DND-41 (cell line): ENCODE measurements around the gene MPP2.
A peak's percentile ranks its signal among the peaks of the same experiment; 100 is the strongest.

Experiments used
- ATAC-seq: fragments of 200-7000 bp; cut with Tn5 transposase; 3 replicates; pipeline ENCODE4 v1.9.1; 2021; ENCODE audit warnings: low read depth; ENCODE audit not compliant: insufficient read depth
- DNase-seq: peaks from one replicate; pipeline ENCODE4 v3.0.0-alpha.2; 2020
- H2AFZ ChIP-seq: 2 replicates; pipeline ENCODE4 v1.6.0; 2012; ENCODE audit warnings: low read depth, low read length
- H3K27ac ChIP-seq: 2 replicates; pipeline ENCODE4 v1.5.1; 2012; ENCODE audit warnings: low read length, inconsistent platforms
- H3K27me3 ChIP-seq: fragments of 200-600 bp; sonication (generic); 2 replicates; pipeline ENCODE4 v1.6.0; 2012; ENCODE audit warnings: low read length, mild to moderate bottlenecking, inconsistent platforms; ENCODE audit not compliant: insufficient read depth, poor library complexity
- H3K36me3 ChIP-seq: 2 replicates; pipeline ENCODE4 v1.5.1; 2012; ENCODE audit warnings: low read length, inconsistent platforms; ENCODE audit not compliant: insufficient read depth
- H3K4me1 ChIP-seq: 2 replicates; pipeline ENCODE4 v1.5.1; 2012; ENCODE audit warnings: mild to moderate bottlenecking, low read length; ENCODE audit not compliant: insufficient read depth
- H3K4me2 ChIP-seq: 2 replicates; pipeline ENCODE4 v1.6.0; 2012; ENCODE audit warnings: mild to moderate bottlenecking, moderate library complexity, low read length, inconsistent platforms; ENCODE audit not compliant: insufficient read depth
- H3K4me3 ChIP-seq, 2 experiments: fragments of 200-600 bp in 1 of 2; shearing (Covaris generic) in 1 of 2; 2 replicates each; pipeline ENCODE4 v1.5.1; 2012 to 2016; ENCODE audit warnings: inconsistent platforms in 2 of 2, low read length in 2 of 2, mild to moderate bottlenecking in 2 of 2, low read depth in 1 of 2, moderate library complexity in 1 of 2
- H3K79me2 ChIP-seq: 2 replicates; pipeline ENCODE4 v1.6.0; 2012; ENCODE audit warnings: low read length, inconsistent platforms; ENCODE audit not compliant: insufficient read depth
- H3K9ac ChIP-seq: 2 replicates; pipeline ENCODE4 v1.6.0; 2012; ENCODE audit warnings: low read depth, mild to moderate bottlenecking, inconsistent platforms, low read length, moderate library complexity
- H3K9me3 ChIP-seq: 2 replicates; pipeline ENCODE4 v1.5.1; 2012; ENCODE audit warnings: low read length, moderate library complexity, mild to moderate bottlenecking, inconsistent platforms; ENCODE audit not compliant: insufficient read depth, severe bottlenecking
- H4K20me1 ChIP-seq: 2 replicates; pipeline ENCODE4 v1.6.0; 2012; ENCODE audit warnings: low read length; ENCODE audit not compliant: insufficient read depth
- EZH2 ChIP-seq: IDR thresholded peaks from 3 replicates; pipeline ENCODE4 v1.6.1; 2012; ENCODE audit warnings: borderline replicate concordance, low read depth, mild to moderate bottlenecking, moderate library complexity, low read length, inconsistent platforms; ENCODE audit not compliant: severe bottlenecking
- TF ChIP-seq, protein P1 (sequence below): IDR thresholded peaks from 2 replicates; pipeline ENCODE4 v1.5.1; 2012; ENCODE audit warnings: borderline replicate concordance, low read length, moderate library complexity, mild to moderate bottlenecking; ENCODE audit not compliant: poor library complexity, severe bottlenecking; ENCODE audit errors: extremely low read depth

MPP2 gene

DNA sequence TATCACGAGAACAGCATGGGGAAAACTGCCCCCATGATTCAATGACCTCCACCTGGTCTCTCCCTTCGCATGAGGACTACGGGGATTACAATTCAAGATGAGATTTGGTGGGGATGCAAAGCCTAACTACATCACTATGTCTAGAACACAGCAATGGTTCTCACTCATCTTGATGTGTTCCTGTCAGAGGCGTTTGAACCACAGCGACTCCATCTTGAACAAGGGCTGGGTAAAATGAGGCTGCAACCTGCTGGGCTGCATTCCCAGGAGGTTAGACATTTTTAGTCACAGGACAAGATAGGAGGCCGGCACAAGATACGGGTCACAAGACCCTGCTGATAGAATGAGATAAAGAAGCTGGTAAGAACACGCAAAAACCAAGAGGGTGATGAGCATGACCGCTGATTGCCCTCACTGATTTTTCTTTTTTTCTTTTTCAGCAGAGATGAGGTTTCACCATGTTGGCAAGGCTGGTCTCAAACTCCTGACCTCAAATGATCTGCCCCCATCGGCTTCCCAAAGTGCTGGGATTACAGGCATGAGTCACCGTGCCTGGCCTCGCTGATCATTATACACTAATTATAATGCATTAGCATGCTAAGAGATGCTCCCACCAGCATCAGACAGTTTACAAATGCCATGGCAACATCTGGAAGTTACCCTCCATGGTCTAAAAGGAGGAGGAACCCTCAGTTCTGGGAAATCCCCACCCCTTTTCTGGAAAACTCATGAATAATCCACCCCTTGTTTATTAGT lies 37.9 kb upstream of the MPP2 start:
- ATAC-seq: no peak
- no peaks in the 10 kb centered on the region for H3K79me2 ChIP-seq
- no peak overlapping the region for H2AFZ ChIP-seq
- H3K4me3 ChIP-seq: no peak overlapping the region
- H4K20me1 ChIP-seq: peaks cover 4% of the 10 kb centered on the region; the same call in 1 of the 2 replicates
- H3K27ac ChIP-seq: no peak overlapping the region
- no peak overlapping the region for H3K9ac ChIP-seq
- H3K27me3 ChIP-seq: no peaks in the 10 kb centered on the region
- H3K9me3 ChIP-seq: no peaks in the 10 kb centered on the region
- H3K4me1 ChIP-seq: no peaks in the 10 kb centered on the region
- DNase-seq: no peak
- H3K36me3 ChIP-seq: no peaks in the 10 kb centered on the region
- no peak overlapping the region for H3K4me2 ChIP-seq
- TF ChIP-seq, protein P1, sequence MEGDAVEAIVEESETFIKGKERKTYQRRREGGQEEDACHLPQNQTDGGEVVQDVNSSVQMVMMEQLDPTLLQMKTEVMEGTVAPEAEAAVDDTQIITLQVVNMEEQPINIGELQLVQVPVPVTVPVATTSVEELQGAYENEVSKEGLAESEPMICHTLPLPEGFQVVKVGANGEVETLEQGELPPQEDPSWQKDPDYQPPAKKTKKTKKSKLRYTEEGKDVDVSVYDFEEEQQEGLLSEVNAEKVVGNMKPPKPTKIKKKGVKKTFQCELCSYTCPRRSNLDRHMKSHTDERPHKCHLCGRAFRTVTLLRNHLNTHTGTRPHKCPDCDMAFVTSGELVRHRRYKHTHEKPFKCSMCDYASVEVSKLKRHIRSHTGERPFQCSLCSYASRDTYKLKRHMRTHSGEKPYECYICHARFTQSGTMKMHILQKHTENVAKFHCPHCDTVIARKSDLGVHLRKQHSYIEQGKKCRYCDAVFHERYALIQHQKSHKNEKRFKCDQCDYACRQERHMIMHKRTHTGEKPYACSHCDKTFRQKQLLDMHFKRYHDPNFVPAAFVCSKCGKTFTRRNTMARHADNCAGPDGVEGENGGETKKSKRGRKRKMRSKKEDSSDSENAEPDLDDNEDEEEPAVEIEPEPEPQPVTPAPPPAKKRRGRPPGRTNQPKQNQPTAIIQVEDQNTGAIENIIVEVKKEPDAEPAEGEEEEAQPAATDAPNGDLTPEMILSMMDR: no peak
- no peak for TF ChIP-seq EZH2

DNA sequence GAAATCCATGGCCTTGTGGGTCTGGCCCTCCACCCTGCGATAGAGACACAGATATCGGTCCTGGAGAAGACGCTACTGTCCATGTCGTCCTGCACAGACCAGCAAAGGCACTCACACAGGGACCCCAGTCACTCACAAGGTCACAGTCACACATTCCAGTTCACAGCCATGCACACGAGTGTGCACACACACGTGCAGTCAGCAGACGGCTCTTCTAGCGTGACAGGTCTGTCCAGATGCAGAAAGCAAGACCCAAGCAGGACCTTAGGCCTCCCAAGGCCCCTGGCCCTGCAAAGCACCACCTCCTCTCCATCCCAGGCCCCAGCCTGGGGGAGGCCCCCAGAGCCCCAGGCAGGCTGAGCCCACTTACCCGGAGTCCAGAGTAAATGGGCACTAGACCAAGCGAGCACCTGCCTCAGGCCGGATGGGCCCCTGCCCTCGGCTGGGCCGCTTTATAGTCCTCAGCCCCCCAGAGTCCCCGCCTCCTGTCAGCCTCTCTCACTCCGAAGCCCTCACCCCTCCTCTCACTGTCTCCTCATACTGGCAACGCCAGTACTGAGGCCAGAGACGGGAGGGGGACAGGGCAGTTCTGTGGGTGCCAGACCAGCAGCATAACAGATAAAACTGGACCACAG lies 34.8 kb upstream of the MPP2 start, which contains the start of gene PPY:
TSS of gene PPY (minus strand) at position 426 of the 635 bp plus-strand sequence. CDS start 822 bp downstream, outside the sequence.
- no peak within 1 kb of the TSS for H3K4me3 ChIP-seq
- TF ChIP-seq, protein P1: no peak
- TF ChIP-seq EZH2: no peak
- no peaks in the 10 kb centered on the region for H3K4me1 ChIP-seq
- H3K9me3 ChIP-seq: no peaks in the 10 kb centered on the region
- no peak within 1 kb of the TSS for H2AFZ ChIP-seq
- no peak for ATAC-seq
- no peaks in the 10 kb centered on the region for H3K79me2 ChIP-seq
- peaks cover 4% of the 10 kb centered on the region; the same call in 1 of the 2 replicates for H4K20me1 ChIP-seq
- H3K4me2 ChIP-seq: no peak within 1 kb of the TSS
- H3K9ac ChIP-seq: no peak within 1 kb of the TSS
- no peaks in the 10 kb centered on the region for H3K36me3 ChIP-seq
- no peak for DNase-seq
- peaks cover 18% of the 10 kb centered on the region for H3K27me3 ChIP-seq
- no peak within 1 kb of the TSS for H3K27ac ChIP-seq

DNA sequence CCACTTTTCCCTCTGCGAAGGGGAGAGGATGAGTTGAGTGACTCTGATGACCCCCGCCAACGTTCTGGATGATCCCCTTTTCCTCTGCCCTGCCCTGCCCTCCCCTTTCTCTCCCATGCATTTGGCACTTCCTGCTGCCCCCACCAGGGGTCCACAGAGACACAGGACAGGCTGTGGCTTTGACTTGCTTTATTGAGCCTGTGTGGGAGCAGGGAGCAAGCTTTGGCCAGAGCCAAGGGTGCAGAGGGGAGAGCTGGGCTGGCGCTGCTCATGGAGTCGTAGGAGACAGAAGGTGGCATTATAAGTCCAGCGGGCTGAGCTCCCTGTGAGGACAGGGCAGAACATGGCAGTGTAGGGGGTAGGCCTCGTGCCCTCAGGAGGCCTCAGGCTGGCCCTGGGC lies 33.3 kb upstream of the MPP2 start:
- Histone ChIP-seq H3K79me2 (no peaks in the 10 kb centered on the region), H3K4me3 (no peak overlapping the region), H3K9ac (no peak overlapping the region), H3K27me3 (peaks cover 18% of the 10 kb centered on the region), H4K20me1 (peaks cover 4% of the 10 kb centered on the region; the same call in 1 of the 2 replicates), H3K36me3 (no peaks in the 10 kb centered on the region), H3K4me2 (no peak overlapping the region), H3K4me1 (no peaks in the 10 kb centered on the region), H2AFZ (no peak overlapping the region), H3K9me3 (no peaks in the 10 kb centered on the region), H3K27ac (no peak overlapping the region)
- no peak for TF ChIP-seq EZH2
- TF ChIP-seq, protein P1: peak; percentile 74
- DNase-seq: peak; percentile 54
- ATAC-seq: peak; percentile 74
